ENCODE results near the gene WIPF2.

The WIPF2 gene

GRCh38 chr17:40287494-40288369 is 68.6 kb downstream of the WIPF2 start, which contains the start of gene CDC6:
CDC6 (plus strand) TSS chr17:40287879; CDS start chr17:40289421, 1,542 bp downstream.
- TF ChIP-seq, protein P1, sequence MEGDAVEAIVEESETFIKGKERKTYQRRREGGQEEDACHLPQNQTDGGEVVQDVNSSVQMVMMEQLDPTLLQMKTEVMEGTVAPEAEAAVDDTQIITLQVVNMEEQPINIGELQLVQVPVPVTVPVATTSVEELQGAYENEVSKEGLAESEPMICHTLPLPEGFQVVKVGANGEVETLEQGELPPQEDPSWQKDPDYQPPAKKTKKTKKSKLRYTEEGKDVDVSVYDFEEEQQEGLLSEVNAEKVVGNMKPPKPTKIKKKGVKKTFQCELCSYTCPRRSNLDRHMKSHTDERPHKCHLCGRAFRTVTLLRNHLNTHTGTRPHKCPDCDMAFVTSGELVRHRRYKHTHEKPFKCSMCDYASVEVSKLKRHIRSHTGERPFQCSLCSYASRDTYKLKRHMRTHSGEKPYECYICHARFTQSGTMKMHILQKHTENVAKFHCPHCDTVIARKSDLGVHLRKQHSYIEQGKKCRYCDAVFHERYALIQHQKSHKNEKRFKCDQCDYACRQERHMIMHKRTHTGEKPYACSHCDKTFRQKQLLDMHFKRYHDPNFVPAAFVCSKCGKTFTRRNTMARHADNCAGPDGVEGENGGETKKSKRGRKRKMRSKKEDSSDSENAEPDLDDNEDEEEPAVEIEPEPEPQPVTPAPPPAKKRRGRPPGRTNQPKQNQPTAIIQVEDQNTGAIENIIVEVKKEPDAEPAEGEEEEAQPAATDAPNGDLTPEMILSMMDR (IDR thresholded peaks at IDR 0.05) = no peak

DNA sequence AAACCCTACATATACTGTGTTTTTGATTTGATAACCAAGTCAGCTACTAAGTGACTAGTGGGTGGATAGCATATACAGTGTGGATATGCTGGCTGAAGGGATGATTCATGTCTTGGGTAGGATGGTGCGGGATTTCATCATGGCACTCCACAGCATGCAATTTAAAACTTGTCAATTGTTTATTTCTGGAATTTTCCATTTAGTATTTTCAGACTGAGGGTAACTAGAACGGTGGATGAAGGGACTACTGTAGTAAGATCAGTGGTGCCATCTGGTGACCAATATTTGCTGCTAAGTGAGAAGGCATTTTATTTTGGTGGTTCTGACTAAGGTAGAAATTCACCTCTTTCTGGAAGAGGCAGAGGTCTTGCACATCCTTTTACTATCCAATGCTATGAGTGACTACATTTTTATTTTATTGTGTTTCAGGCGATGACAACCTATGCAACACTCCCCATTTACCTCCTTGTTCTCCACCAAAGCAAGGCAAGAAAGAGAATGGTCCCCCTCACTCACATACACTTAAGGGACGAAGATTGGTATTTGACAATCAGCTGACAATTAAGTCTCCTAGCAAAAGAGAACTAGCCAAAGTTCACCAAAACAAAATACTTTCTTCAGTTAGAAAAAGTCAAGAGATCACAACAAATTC is 71.7 kb downstream of the WIPF2 start:
- TF ChIP-seq, protein P1 (IDR thresholded peaks at IDR 0.05) = peak; percentile 71

GRCh38 chr17:40291281-40291664 is 72.2 kb downstream of the WIPF2 start:
- TF ChIP-seq, protein P1 (IDR thresholded peaks at IDR 0.05) = no peak

- TF ChIP-seq, protein P1 (IDR thresholded peaks at IDR 0.05) = no peak
Observed at GRCh38 chr17:40293363-40293762, 74.3 kb downstream of the WIPF2 start.

DNA sequence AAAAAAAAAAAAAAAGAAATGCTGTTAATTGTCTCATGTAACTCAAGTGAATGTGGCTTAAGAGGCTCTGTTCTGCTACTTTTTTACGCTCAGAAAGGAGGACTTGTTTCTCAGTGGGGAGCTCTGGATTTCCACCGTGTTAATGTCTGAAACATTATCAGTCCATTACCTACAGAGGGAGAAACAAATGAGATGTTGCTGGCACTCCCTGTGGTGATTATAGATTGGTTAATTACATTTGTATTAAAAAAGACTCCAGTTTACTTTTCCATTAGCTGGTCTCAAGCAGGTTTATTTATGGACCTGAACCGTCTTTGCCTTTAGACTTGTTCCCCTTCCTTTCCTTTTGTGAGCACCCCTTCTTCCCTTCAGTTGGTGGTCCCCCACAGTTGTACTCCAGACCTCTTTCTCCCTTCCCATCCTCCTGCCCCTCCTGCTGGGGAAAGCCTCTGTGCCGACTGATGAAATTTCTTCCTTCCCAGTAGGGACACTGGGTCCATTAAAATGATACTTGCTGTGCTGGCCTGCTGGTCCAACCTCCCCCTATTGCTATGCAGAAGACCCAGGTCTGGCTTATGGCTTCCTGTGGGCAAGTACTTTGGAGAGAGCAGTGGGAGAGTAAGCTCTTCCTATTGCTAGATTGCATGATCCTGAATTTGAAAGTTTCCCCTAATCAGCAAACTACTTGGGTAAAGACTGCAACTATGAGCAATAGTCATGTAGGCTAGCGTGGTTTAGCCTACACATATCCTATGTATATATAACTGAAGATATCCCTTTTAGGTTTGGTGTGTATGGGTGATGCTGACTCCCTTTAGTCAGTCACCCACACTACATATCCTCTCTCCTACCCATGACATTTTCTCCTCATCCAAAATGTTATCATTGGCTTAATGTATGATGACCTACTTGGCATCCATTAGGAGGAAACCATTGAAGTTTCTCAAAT is 76.7 kb downstream of the WIPF2 start:
- TF ChIP-seq, protein P1 (IDR thresholded peaks at IDR 0.05) = no peak

GRCh38 chr17:40297511-40297910 is 78.4 kb downstream of the WIPF2 start:
- TF ChIP-seq, protein P1 (IDR thresholded peaks at IDR 0.05) = no peak

DNA sequence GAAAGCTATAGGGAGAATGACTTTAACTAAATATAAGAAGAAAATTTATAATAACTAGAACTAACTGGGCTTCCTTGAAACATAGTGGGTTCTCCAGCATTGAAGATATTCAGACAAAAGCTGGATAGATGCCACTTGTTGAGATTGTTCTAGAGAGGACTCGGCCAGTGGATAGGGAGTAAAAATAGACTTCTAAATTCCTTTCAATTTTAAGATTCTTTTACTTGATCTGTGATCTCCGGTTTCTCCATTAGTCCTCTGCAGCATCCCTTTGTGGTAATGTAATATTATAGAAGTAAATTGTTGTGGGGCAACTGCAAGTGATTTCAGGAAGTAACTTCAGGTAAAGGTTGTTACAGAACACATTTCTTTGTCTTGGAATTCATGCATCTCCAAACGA is 79.6 kb downstream of the WIPF2 start:
- TF ChIP-seq, protein P1 (IDR thresholded peaks at IDR 0.05) = no peak

All from LNCAP (cell line).